Measurements from ENCODE around the gene KLHL18. TPM values are rescaled to one million over a fixed set of nuclear protein-coding genes. Genes with fewer than 3 reads are reported as not detected.
"Not testable (repeated sequence)": the region's sequence is repeated elsewhere in the genome, so short reads cannot be mapped to it uniquely, and the experiment has no call there.

Gene KLHL18
- total RNA-seq, 1 experiment from 2014 or later = 28.6 TPM

DNA sequence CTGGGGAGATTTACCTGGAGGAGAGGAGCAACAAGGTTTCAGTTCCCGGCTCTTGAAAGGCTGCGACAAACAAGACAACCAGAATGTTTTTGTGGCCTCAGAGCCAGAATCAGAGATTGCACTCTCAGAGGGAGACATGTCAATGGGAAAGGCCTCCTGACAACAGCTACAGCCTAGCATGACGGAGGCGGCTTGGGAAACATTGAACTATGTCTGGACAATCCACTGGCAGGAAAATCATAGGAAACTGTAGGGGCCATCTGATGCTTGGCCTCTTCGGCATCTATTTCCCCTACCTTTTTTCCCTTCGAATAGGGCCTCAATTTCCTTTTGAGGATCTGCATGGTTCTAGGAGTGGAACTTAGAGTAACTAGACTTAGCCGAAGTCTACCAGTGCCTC, 84.9 kb downstream of the KLHL18 start:
- Histone ChIP-seq H3K4me2 (ENCODE audit: low read length) (no peak overlapping the region), H3K9ac (ENCODE audit: low read length) (no peak overlapping the region), H3K9me3 (ENCODE audit: low read length) (no peaks in the 10 kb centered on the region), H3K9me2 (replicated peaks; ENCODE audit: low read length) (no peaks in the 10 kb centered on the region), H3K27ac (ENCODE audit: low read length) (no peak overlapping the region), H3K36me3 (ENCODE audit: low read depth, low read length) (no peaks in the 10 kb centered on the region), H3K4me1 (ENCODE audit: insufficient read depth, low read length) (peaks cover 11% of the 10 kb centered on the region; the same call in 1 of the 2 replicates), H2AFZ (ENCODE audit: low read length) (no peak overlapping the region), H3K27me3 (ENCODE audit: low read length) (no peaks in the 10 kb centered on the region), H4K20me1 (ENCODE audit: low read length) (no peaks in the 10 kb centered on the region), H3K79me2 (ENCODE audit: low read length) (no peaks in the 10 kb centered on the region), H3F3A (ENCODE audit: low read length, unreplicated experiment) (no peaks in the 10 kb centered on the region), H3K4me3 (ENCODE audit: low read length) (no peak overlapping the region)
- ATAC-seq (no peak), DNase-seq (no peak)
- ChIA-PET POLR2A (ENCODE audit: unreplicated experiment) (no interaction called here), CTCF (no interaction called here)
- intact Hi-C loops (cut with micrococcal nuclease) = no loop called here
- BruUV-seq (replicated peaks) = no TSS peak
- TF ChIP-seq EZH2phosphoT487 (IDR thresholded peaks at IDR 0.05; ENCODE audit: borderline replicate concordance, low read length) (no peak), EZH2 (IDR thresholded peaks at IDR 0.05; ENCODE audit: low read length, unreplicated experiment) (no peak)
- TF ChIP-seq, protein P1, sequence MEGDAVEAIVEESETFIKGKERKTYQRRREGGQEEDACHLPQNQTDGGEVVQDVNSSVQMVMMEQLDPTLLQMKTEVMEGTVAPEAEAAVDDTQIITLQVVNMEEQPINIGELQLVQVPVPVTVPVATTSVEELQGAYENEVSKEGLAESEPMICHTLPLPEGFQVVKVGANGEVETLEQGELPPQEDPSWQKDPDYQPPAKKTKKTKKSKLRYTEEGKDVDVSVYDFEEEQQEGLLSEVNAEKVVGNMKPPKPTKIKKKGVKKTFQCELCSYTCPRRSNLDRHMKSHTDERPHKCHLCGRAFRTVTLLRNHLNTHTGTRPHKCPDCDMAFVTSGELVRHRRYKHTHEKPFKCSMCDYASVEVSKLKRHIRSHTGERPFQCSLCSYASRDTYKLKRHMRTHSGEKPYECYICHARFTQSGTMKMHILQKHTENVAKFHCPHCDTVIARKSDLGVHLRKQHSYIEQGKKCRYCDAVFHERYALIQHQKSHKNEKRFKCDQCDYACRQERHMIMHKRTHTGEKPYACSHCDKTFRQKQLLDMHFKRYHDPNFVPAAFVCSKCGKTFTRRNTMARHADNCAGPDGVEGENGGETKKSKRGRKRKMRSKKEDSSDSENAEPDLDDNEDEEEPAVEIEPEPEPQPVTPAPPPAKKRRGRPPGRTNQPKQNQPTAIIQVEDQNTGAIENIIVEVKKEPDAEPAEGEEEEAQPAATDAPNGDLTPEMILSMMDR (conservative IDR thresholded peaks at IDR 0.05; ENCODE audit: low read depth, low read length) = no peak

DNA sequence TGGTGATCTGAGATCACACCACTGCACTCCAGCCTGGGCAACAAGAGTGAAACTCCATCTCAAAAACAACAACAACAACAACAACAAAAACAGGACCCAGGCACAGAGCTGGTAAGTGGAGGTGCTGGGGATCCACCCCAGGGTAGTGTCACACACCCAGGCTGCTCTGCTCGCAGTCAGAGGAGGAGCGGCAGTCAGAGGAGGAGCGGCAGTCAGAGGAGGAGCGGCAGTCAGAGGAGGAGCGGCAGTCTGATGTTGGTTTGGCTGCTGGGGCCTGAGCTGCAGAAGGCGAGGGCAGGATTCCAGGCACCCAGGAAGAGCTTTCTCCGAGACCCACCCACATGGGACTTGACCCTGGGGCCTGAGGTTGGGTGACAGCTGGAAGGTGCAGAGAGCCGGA, 87.3 kb downstream of the KLHL18 start:
- ATAC-seq; H3K9me3 ChIP-seq (ENCODE audit: low read length); H3K27me3 ChIP-seq (ENCODE audit: low read length); H3F3A ChIP-seq (ENCODE audit: low read length, unreplicated experiment); H3K4me2 ChIP-seq (ENCODE audit: low read length); BruUV-seq (replicated peaks); H3K9me2 ChIP-seq (replicated peaks; ENCODE audit: low read length); CTCF ChIA-PET; H3K36me3 ChIP-seq (ENCODE audit: low read depth, low read length); H2AFZ ChIP-seq (ENCODE audit: low read length); H3K9ac ChIP-seq (ENCODE audit: low read length); H4K20me1 ChIP-seq (ENCODE audit: low read length); H3K79me2 ChIP-seq (ENCODE audit: low read length); H3K27ac ChIP-seq (ENCODE audit: low read length); DNase-seq; H3K4me3 ChIP-seq (ENCODE audit: low read length): not testable (repeated sequence)
- intact Hi-C loops (cut with micrococcal nuclease) = loop anchor here (5.0 kb wide), 1 partner anchor 118 kb away; no protein-coding TSS in a partner anchor
- POLR2A ChIA-PET (ENCODE audit: unreplicated experiment) = interaction anchor here (0.6 kb wide), 1 partner anchor 1744 kb away, joined by 5 read pairs; no protein-coding TSS in a partner anchor
- H3K4me1 ChIP-seq (ENCODE audit: insufficient read depth, low read length) = peaks cover 11% of the 10 kb centered on the region; the same call in 1 of the 2 replicates

DNA sequence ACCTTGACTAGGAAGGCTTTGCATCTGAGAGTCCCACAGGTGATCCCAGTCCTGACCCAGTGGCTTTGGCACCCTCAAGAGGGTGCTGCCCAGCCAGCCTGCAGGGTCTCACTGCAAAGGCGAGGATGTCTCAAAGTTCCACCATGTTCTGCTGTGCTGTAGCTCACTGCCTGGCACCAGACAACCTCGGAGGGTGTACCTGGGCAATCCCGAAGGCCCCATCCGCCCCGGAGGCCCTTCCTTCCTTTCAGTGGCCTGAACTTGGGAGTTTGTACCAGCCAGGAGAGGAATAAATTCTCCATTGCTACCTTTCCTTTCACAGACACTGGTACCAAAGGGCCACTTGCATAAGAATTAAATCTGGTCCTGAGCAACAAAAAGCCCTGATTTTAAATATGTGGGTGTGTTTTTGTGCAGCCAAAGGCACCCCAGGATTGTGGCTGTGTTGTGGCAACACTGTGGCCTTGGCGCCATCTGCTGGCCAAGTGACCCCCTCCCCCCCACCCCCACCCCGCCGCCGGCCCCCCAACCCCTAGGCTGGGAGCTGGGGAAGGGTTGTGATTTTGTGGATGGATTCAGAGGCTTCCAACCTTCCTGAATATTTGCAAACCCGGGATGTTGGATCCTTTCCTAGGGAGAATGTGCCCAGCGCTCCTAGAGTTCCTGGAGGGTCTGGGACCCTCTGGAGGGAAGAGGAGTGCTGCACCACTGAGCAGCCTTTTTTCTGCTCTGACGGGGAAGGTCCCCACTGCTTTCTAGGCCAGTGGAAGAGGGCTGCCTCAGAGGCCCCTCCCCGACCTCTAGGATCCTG, 88.3 kb downstream of the KLHL18 start:
- no peaks in the 10 kb centered on the region for H3K27me3 ChIP-seq (ENCODE audit: low read length)
- peak; percentile 60 for ATAC-seq
- intact Hi-C loops (cut with micrococcal nuclease) = loop anchor here (5.0 kb wide), 1 partner anchor 119 kb away; no protein-coding TSS in a partner anchor

More for the DNA sequence above, 88.3 kb downstream of the KLHL18 start:
- no peaks in the 10 kb centered on the region for H3K4me1 ChIP-seq (ENCODE audit: insufficient read depth, low read length)
- H3K9ac ChIP-seq (ENCODE audit: low read length) = no peak overlapping the region
- no peak overlapping the region for H2AFZ ChIP-seq (ENCODE audit: low read length)
- H3K9me2 ChIP-seq (replicated peaks; ENCODE audit: low read length) = no peaks in the 10 kb centered on the region
- no peaks in the 10 kb centered on the region for H4K20me1 ChIP-seq (ENCODE audit: low read length)
- H3K9me3 ChIP-seq (ENCODE audit: low read length) = no peaks in the 10 kb centered on the region
- no TSS peak for BruUV-seq (replicated peaks)
- H3K36me3 ChIP-seq (ENCODE audit: low read depth, low read length) = no peaks in the 10 kb centered on the region
- ChIA-PET CTCF (interaction anchor here (0.5 to 0.6 kb wide), 6 partner anchors 36 to 898 kb away, joined by 3 to 10 read pairs (median 4); no protein-coding TSS in a partner anchor), POLR2A (ENCODE audit: unreplicated experiment) (no interaction called here)
- no peak overlapping the region for H3K27ac ChIP-seq (ENCODE audit: low read length)
- TF ChIP-seq EZH2phosphoT487 (IDR thresholded peaks at IDR 0.05; ENCODE audit: borderline replicate concordance, low read length) (no peak), EZH2 (IDR thresholded peaks at IDR 0.05; ENCODE audit: low read length, unreplicated experiment) (no peak)
- TF ChIP-seq, protein P1 (conservative IDR thresholded peaks at IDR 0.05; ENCODE audit: low read depth, low read length) = peak; percentile 32
- no peak for DNase-seq
- H3K79me2 ChIP-seq (ENCODE audit: low read length) = no peaks in the 10 kb centered on the region
- no peak overlapping the region for H3K4me3 ChIP-seq (ENCODE audit: low read length)
- no peak overlapping the region for H3K4me2 ChIP-seq (ENCODE audit: low read length)
- no peaks in the 10 kb centered on the region for H3F3A ChIP-seq (ENCODE audit: low read length, unreplicated experiment)

Measured in PC-3 (cell line).